HCT116 (cell line): ENCODE results near the gene WDR64. TPM values are rescaled to one million over a fixed set of nuclear protein-coding genes. Genes with fewer than 3 reads are reported as not detected.

ENCODE experiments used
- ATAC-seq: fragments of 200-7000 bp; cut with Tn5 transposase; 2 replicates; pipeline ENCODE4 v1.9.1; 2020; ENCODE audit warnings: mild to moderate bottlenecking, moderate library complexity
- BruUV-seq: library from RNA; stranded (reverse); fragments of 400-500 nt; replicated peaks from 2 replicates; lab custom pipeline; 2021; lab: Mats Ljungman, UMichigan
- CTCF ChIA-PET: fragments of 300-600 bp; sonication (Branson Sonifier 250); formaldehyde crosslinking; loops from one replicate; lab custom pipeline; 2021; ENCODE audit warnings: antibody characterized with exemption; lab: Charles Lee
- POLR2A ChIA-PET: fragments of 300-600, 350-600 bp; sonication (Branson Sonifier 250); formaldehyde crosslinking; loops from one replicate; lab custom pipeline; 2021; ENCODE audit warnings: antibody characterized with exemption; lab: Charles Lee
- RAD21 ChIA-PET, 2 experiments: fragments of 300-600 bp; sonication (Branson Sonifier 250); formaldehyde crosslinking; loops; one replicate each; lab custom pipeline; 2023; ENCODE audit warnings: low total read pairs in 2 of 2; ENCODE audit not compliant: uncharacterized antibody in 2 of 2, unreplicated experiment in 2 of 2, low non-redundant PET in 1 of 2; lab: Charles Lee
- DNase-seq: peaks from one replicate; pipeline ENCODE4 v3.0.0-alpha.2; 2010; ENCODE audit warnings: low read depth, low spot score
- H2AFZ ChIP-seq: fragments of 200-600 bp; shearing (Covaris generic), sonication (generic); 2 replicates; pipeline ENCODE4 v1.6.1; 2017; ENCODE audit warnings: low read depth, mixed run types, mixed read lengths, antibody characterized with exemption, low read length; ENCODE audit not compliant: poor library complexity, severe bottlenecking
- H3K27ac ChIP-seq: 2 replicates; pipeline ENCODE4 v1.5.1; 2012; ENCODE audit warnings: low read depth, low read length
- H3K27me3 ChIP-seq: fragments of 200-600 bp; sonication (generic); 2 replicates; pipeline ENCODE4 v1.6.1; 2016; ENCODE audit warnings: mixed run types, low read length, mixed read lengths; ENCODE audit not compliant: insufficient read depth
- H3K36me3 ChIP-seq, 2 experiments: fragments of 200-500 bp in 1 of 2; fragments of 200-600 bp in 1 of 2; sonication (Bioruptor generic) in 1 of 2; sonication (generic) in 1 of 2; 2 replicates each; pipeline versions ENCODE4 v1.5.1 to v1.6.1; 2014 to 2016; ENCODE audit warnings: low read length in 2 of 2, inconsistent platforms in 1 of 2, mixed read lengths in 1 of 2, mixed run types in 1 of 2; ENCODE audit not compliant: insufficient read depth in 2 of 2, control insufficient read depth in 1 of 2
- H3K4me1 ChIP-seq, 2 experiments: fragments of 200-600 bp in 1 of 2; sonication (generic) in 1 of 2; 2 replicates each; pipeline versions ENCODE4 v1.5.1 to v1.6.1; 2012 to 2017; ENCODE audit warnings: low read length in 2 of 2, inconsistent platforms in 1 of 2, mild to moderate bottlenecking in 1 of 2, mixed read lengths in 1 of 2, mixed run types in 1 of 2, moderate library complexity in 1 of 2; ENCODE audit not compliant: insufficient read depth in 2 of 2, control insufficient read depth in 1 of 2
- H3K4me2 ChIP-seq: fragments of 200-600 bp; sonication (generic); 2 replicates; pipeline ENCODE4 v1.6.1; 2017; ENCODE audit warnings: mixed run types, low read length, mixed read lengths
- H3K4me3 ChIP-seq, 2 experiments: fragments of 200-600 bp in 1 of 2; sonication (generic) in 1 of 2; replicated peaks in 1 of 2; 2 replicates each; pipeline ENCODE4 v1.5.1; 2011 to 2016; ENCODE audit warnings: low read length in 2 of 2, control low read depth in 1 of 2, low read depth in 1 of 2, mild to moderate bottlenecking in 1 of 2, mixed read lengths in 1 of 2, mixed run types in 1 of 2
- H3K79me2 ChIP-seq: fragments of 200-600 bp; sonication (generic); 2 replicates; pipeline ENCODE4 v1.6.1; 2017; ENCODE audit warnings: mild to moderate bottlenecking, mixed run types, low read length, moderate library complexity, mixed read lengths; ENCODE audit not compliant: insufficient read depth
- H3K9ac ChIP-seq: fragments of 200-600 bp; sonication (generic); 2 replicates; pipeline ENCODE4 v1.6.1; 2016; ENCODE audit warnings: low read length, mixed read lengths
- H3K9me2 ChIP-seq: fragments of 200-600 bp; sonication (generic), shearing (Covaris generic); 2 replicates; pipeline ENCODE4 v1.6.1; 2017; ENCODE audit warnings: mixed run types, mild to moderate bottlenecking, moderate library complexity; ENCODE audit not compliant: insufficient read depth
- H3K9me3 ChIP-seq, 2 experiments: fragments of 200-500 bp in 1 of 2; fragments of 200-600 bp in 1 of 2; sonication (Bioruptor generic) in 1 of 2; sonication (generic) in 1 of 2; 2 replicates each; pipeline ENCODE4 v1.6.1; 2014 to 2017; ENCODE audit warnings: low read length in 2 of 2, mixed read lengths in 2 of 2, inconsistent platforms in 1 of 2, low read depth in 1 of 2, mild to moderate bottlenecking in 1 of 2, mixed run types in 1 of 2, moderate library complexity in 1 of 2; ENCODE audit not compliant: control insufficient read depth in 1 of 2, insufficient read depth in 1 of 2
- H4K20me1 ChIP-seq: fragments of 200-600 bp; sonication (generic), shearing (Covaris generic); 2 replicates; pipeline ENCODE4 v1.6.1; 2017; ENCODE audit warnings: mixed run types, mild to moderate bottlenecking, moderate library complexity; ENCODE audit not compliant: insufficient read depth
- EZH2 ChIP-seq: fragments of 200-600 bp; sonication (generic); IDR thresholded peaks from 2 replicates; pipeline ENCODE4 v1.6.1; 2017; ENCODE audit warnings: antibody characterized with exemption, mixed run types
- EZH2phosphoT487 ChIP-seq: fragments of 200-600 bp; IDR thresholded peaks from 2 replicates; pipeline ENCODE4 v1.6.1; 2018; ENCODE audit warnings: antibody characterized with exemption, borderline replicate concordance
- RAD21 ChIP-seq: IDR thresholded peaks from 2 replicates; pipeline ENCODE4 v1.6.1; 2012; ENCODE audit warnings: low read depth, mild to moderate bottlenecking
- SIN3A ChIP-seq: IDR thresholded peaks from 2 replicates; pipeline ENCODE4 v1.6.1; 2012; ENCODE audit warnings: low read depth
- SP1 ChIP-seq: IDR thresholded peaks from 2 replicates; pipeline ENCODE4 v1.6.1; 2012; ENCODE audit warnings: low read depth
- YY1 ChIP-seq: IDR thresholded peaks from 2 replicates; pipeline ENCODE4 v1.6.1; 2011; ENCODE audit warnings: low read length, low read depth, moderate library complexity, mild to moderate bottlenecking; ENCODE audit not compliant: insufficient replicate concordance; ENCODE audit errors: extremely low read depth
- ZNF274 ChIP-seq: fragments of 200-500 bp; sonication (Bioruptor generic); IDR thresholded peaks from 2 replicates; pipeline ENCODE4 v1.6.1; 2014; ENCODE audit warnings: mild to moderate bottlenecking, low read depth, low read length, inconsistent platforms
- intact Hi-C: fragments of 100-400 bp; cut with micrococcal nuclease; formaldehyde crosslinking; loops from 2 replicates; pipeline ENCODE4 v1.10.0; 2022
- total RNA-seq: library from RNA; stranded (reverse); gene quantifications from one replicate; pipeline ENCODE4 v1.2.1, GENCODE V29; 2021; ENCODE audit not compliant: unreplicated experiment
- TF ChIP-seq, protein P1 (sequence below), 3 experiments: fragments of 200-600 bp in 1 of 3; sonication (generic) in 1 of 3; IDR thresholded peaks in 2 of 3; conservative IDR thresholded peaks in 1 of 3; 2 replicates each; pipeline ENCODE4 v1.5.1; 2012 to 2017; ENCODE audit warnings: low read depth in 2 of 3, low read length in 2 of 3, antibody characterized with exemption in 1 of 3, borderline replicate concordance in 1 of 3, control low read depth in 1 of 3, mild to moderate bottlenecking in 1 of 3, mixed read lengths in 1 of 3, mixed run types in 1 of 3, moderate library complexity in 1 of 3; ENCODE audit not compliant: insufficient read depth in 1 of 3

WDR64 gene
- total RNA-seq, 1 experiment from 2014 or later, result not detected

DNA sequence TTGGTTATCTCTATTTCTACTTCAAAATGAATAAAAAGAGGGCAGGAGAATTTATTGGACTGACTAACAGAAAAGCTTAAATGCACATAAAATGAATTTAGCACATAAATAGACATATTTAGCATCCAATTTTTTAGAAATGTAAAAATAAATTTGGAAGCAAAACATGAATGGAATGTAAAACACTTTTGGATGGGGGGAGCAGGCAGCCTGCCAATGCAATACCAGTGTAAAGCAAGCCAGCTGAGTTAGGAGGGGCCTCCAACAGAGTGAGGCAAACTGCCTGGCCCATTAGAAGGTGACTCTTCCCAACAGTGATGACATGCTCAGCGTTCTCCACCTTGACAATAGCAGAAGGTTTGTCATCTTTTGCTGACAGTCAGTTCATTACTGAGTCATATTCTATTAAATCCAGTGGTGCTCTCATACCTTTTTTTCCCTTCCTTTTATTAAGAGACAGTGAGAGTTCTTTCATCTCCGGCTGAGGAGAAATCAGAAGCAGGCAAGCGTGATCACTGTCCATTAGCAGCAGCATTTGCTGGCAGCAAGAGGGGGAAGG is 176.5 kb downstream of the WDR64 start:
- no peaks in the 10 kb centered on the region for H3K36me3 ChIP-seq
- ChIA-PET CTCF (no interaction called here), POLR2A (no interaction called here), RAD21 (no interaction called here)
- no peak overlapping the region for H3K4me2 ChIP-seq
- H3K9ac ChIP-seq, result no peak overlapping the region
- intact Hi-C loops, result no loop called here
- H3K79me2 ChIP-seq, result no peaks in the 10 kb centered on the region
- no peaks in the 10 kb centered on the region for H4K20me1 ChIP-seq
- no peaks in the 10 kb centered on the region for H3K27me3 ChIP-seq
- H3K4me1 ChIP-seq, result no peaks in the 10 kb centered on the region
- no peaks in the 10 kb centered on the region for H3K9me2 ChIP-seq
- H3K4me3 ChIP-seq, result no peak overlapping the region
- no peak overlapping the region for H2AFZ ChIP-seq
- DNase-seq, result no peak
- no peak for ATAC-seq
- no peak for TF ChIP-seq YY1
- no peaks in the 10 kb centered on the region for H3K9me3 ChIP-seq
- no TSS peak for BruUV-seq
- H3K27ac ChIP-seq, result no peak overlapping the region

DNA sequence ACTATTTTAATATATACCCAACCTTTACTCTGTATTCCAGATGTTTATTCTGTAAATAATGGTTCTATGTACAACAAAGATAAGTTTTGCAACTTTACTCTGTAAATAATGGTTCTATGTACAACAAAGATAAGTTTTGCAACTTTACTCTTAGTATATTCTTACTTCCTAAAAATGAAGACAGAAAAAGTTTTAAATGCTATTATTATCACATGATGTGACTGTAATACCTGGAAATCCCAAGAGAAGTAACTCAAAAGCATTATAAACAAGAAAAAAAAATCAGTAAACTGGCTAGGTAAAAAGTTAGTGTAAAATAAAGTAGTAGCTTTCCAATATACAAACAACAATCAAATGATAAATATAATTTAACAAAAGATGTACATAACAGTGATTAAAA is 177.4 kb downstream of the WDR64 start:
- H3K4me1 ChIP-seq, result no peaks in the 10 kb centered on the region
- RAD21 ChIA-PET, result no interaction called here
- no peaks in the 10 kb centered on the region for H3K27me3 ChIP-seq
- no peak for ATAC-seq
- H2AFZ ChIP-seq, result no peak overlapping the region
- POLR2A ChIA-PET, result no interaction called here
- no peak overlapping the region for H3K27ac ChIP-seq
- no peaks in the 10 kb centered on the region for H3K9me3 ChIP-seq
- TF ChIP-seq EZH2phosphoT487 (no peak), YY1 (no peak), SP1 (no peak), RAD21 (no peak), ZNF274 (no peak), SIN3A (no peak), EZH2 (no peak)
- TF ChIP-seq, protein P1, sequence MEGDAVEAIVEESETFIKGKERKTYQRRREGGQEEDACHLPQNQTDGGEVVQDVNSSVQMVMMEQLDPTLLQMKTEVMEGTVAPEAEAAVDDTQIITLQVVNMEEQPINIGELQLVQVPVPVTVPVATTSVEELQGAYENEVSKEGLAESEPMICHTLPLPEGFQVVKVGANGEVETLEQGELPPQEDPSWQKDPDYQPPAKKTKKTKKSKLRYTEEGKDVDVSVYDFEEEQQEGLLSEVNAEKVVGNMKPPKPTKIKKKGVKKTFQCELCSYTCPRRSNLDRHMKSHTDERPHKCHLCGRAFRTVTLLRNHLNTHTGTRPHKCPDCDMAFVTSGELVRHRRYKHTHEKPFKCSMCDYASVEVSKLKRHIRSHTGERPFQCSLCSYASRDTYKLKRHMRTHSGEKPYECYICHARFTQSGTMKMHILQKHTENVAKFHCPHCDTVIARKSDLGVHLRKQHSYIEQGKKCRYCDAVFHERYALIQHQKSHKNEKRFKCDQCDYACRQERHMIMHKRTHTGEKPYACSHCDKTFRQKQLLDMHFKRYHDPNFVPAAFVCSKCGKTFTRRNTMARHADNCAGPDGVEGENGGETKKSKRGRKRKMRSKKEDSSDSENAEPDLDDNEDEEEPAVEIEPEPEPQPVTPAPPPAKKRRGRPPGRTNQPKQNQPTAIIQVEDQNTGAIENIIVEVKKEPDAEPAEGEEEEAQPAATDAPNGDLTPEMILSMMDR (IDR thresholded peaks at IDR 0.05 in 2 of 3, conservative IDR thresholded peaks at IDR 0.05 in 1 of 3; ENCODE audit: borderline replicate concordance in 1 of 3, insufficient read depth in 1 of 3, low read depth in 2 of 3, low read length in 2 of 3), result no peak
- CTCF ChIA-PET, result interaction anchor here (1.0 kb wide), 1 partner anchor 219 kb away, joined by 3 read pairs; no protein-coding TSS in a partner anchor
- no peak overlapping the region for H3K9ac ChIP-seq
- H3K36me3 ChIP-seq, result no peaks in the 10 kb centered on the region
- H3K4me2 ChIP-seq, result no peak overlapping the region
- no peaks in the 10 kb centered on the region for H3K79me2 ChIP-seq
- BruUV-seq, result no TSS peak
- no peak overlapping the region for H3K4me3 ChIP-seq
- intact Hi-C loops, result no loop called here
- H4K20me1 ChIP-seq, result no peaks in the 10 kb centered on the region
- no peaks in the 10 kb centered on the region for H3K9me2 ChIP-seq
- DNase-seq, result no peak
